ENCODE results near the gene SERPINA12. TPM values are rescaled to one million over a fixed set of nuclear protein-coding genes. Genes with fewer than 3 reads are reported as not detected.

Gene SERPINA12
- total RNA-seq, 1 experiment from 2014 or later, result not detected

DNA sequence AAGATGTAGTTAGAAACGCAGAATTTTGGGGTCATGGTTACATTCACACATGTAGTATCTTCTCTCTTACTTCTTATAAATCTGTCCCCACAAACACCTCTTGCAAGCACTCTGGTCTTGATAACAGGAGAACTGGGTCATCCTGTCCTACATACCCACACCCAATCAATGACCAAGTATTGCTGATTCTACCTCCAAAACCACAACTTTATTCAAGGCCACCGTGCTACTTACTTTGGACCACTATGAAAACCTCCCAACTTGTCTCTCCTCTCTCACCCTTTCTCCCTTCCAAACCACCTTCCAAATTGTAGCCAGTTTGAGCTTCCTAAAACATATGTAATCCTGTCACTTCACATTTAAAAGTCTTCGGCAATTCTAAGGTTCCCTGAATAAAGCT, 62.1 kb downstream of the SERPINA12 start (continued):
- TF ChIP-seq, protein P1, sequence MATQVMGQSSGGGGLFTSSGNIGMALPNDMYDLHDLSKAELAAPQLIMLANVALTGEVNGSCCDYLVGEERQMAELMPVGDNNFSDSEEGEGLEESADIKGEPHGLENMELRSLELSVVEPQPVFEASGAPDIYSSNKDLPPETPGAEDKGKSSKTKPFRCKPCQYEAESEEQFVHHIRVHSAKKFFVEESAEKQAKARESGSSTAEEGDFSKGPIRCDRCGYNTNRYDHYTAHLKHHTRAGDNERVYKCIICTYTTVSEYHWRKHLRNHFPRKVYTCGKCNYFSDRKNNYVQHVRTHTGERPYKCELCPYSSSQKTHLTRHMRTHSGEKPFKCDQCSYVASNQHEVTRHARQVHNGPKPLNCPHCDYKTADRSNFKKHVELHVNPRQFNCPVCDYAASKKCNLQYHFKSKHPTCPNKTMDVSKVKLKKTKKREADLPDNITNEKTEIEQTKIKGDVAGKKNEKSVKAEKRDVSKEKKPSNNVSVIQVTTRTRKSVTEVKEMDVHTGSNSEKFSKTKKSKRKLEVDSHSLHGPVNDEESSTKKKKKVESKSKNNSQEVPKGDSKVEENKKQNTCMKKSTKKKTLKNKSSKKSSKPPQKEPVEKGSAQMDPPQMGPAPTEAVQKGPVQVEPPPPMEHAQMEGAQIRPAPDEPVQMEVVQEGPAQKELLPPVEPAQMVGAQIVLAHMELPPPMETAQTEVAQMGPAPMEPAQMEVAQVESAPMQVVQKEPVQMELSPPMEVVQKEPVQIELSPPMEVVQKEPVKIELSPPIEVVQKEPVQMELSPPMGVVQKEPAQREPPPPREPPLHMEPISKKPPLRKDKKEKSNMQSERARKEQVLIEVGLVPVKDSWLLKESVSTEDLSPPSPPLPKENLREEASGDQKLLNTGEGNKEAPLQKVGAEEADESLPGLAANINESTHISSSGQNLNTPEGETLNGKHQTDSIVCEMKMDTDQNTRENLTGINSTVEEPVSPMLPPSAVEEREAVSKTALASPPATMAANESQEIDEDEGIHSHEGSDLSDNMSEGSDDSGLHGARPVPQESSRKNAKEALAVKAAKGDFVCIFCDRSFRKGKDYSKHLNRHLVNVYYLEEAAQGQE (IDR thresholded peaks at IDR 0.05; ENCODE audit: low read depth), result no peak
- TF ChIP-seq EZH2 (IDR thresholded peaks at IDR 0.05) (no peak), SP1 (IDR thresholded peaks at IDR 0.05; ENCODE audit: low read depth) (no peak), YY1 (IDR thresholded peaks at IDR 0.05; ENCODE audit: extremely low read depth, insufficient replicate concordance, low read depth, low read length) (no peak)

DNA sequence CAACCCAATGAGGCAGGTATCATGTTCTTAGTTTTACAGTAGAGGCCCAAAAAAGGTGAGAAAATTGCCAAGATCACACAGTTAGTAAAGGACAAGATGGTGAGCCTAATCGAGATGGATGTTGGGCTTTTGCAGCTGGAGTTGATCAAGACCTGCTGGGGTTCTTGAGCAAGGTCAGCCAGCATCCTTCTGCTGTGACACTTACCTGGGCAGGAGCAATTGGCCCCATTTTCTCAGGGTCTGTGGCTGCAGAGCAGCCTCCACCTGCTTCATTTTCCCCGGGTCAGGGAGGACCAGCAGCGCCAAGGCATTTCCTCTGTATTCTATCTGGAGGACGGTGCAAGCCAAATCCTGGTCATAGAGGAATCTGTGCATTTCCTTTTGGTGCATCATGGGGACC, 63.1 kb downstream of the SERPINA12 start:
- ChIA-PET POLR2A (no interaction called here), CTCF (no interaction called here), RAD21 (ENCODE audit: low non-redundant PET in 1 of 2, low total read pairs in 2 of 2, uncharacterized antibody in 2 of 2, unreplicated experiment in 2 of 2) (no interaction called here)
- no peaks in the 10 kb centered on the region for H4K20me1 ChIP-seq (ENCODE audit: insufficient read depth)
- intact Hi-C loops (cut with micrococcal nuclease), result no loop called here
- no peak overlapping the region for H3K9ac ChIP-seq (ENCODE audit: low read length)
- H3K4me1 ChIP-seq (ENCODE audit: control insufficient read depth in 1 of 2, insufficient read depth in 2 of 2, low read length in 2 of 2), result no peaks in the 10 kb centered on the region
- no peak for ATAC-seq
- no peak overlapping the region for H2AFZ ChIP-seq (ENCODE audit: low read depth, low read length, poor library complexity, severe bottlenecking)
- H3K27ac ChIP-seq (ENCODE audit: low read depth, low read length), result no peak overlapping the region
- no peaks in the 10 kb centered on the region for H3K9me2 ChIP-seq (ENCODE audit: insufficient read depth)
- no peak for DNase-seq (ENCODE audit: low read depth, low spot score)
- TF ChIP-seq ZNF274 (IDR thresholded peaks at IDR 0.05; ENCODE audit: low read depth, low read length), result no peak
- TF ChIP-seq JUND (IDR thresholded peaks at IDR 0.05), result no peak
- no peak for TF ChIP-seq TCF7L2 (IDR thresholded peaks at IDR 0.05; ENCODE audit: borderline replicate concordance, extremely low read depth, insufficient read depth, insufficient read length)
- TF ChIP-seq, protein P2, sequence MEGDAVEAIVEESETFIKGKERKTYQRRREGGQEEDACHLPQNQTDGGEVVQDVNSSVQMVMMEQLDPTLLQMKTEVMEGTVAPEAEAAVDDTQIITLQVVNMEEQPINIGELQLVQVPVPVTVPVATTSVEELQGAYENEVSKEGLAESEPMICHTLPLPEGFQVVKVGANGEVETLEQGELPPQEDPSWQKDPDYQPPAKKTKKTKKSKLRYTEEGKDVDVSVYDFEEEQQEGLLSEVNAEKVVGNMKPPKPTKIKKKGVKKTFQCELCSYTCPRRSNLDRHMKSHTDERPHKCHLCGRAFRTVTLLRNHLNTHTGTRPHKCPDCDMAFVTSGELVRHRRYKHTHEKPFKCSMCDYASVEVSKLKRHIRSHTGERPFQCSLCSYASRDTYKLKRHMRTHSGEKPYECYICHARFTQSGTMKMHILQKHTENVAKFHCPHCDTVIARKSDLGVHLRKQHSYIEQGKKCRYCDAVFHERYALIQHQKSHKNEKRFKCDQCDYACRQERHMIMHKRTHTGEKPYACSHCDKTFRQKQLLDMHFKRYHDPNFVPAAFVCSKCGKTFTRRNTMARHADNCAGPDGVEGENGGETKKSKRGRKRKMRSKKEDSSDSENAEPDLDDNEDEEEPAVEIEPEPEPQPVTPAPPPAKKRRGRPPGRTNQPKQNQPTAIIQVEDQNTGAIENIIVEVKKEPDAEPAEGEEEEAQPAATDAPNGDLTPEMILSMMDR (IDR thresholded peaks at IDR 0.05 in 2 of 3, conservative IDR thresholded peaks at IDR 0.05 in 1 of 3; ENCODE audit: borderline replicate concordance in 1 of 3, insufficient read depth in 1 of 3, low read depth in 2 of 3, low read length in 2 of 3), result no peak
- no peak for TF ChIP-seq ZFX (IDR thresholded peaks at IDR 0.05)
- no peak for TF ChIP-seq POLR2A (IDR thresholded peaks at IDR 0.05; ENCODE audit: borderline replicate concordance, extremely low read depth, insufficient read depth, insufficient read length)
- TF ChIP-seq SRF (IDR thresholded peaks at IDR 0.05; ENCODE audit: low read depth), result no peak
- no peak overlapping the region for H3K4me2 ChIP-seq (ENCODE audit: low read length)
- H3K36me3 ChIP-seq (ENCODE audit: control insufficient read depth in 1 of 2, insufficient read depth in 2 of 2, low read length in 2 of 2), result no peaks in the 10 kb centered on the region
- H3K79me2 ChIP-seq (ENCODE audit: insufficient read depth, low read length), result no peaks in the 10 kb centered on the region
- H3K27me3 ChIP-seq (ENCODE audit: insufficient read depth, low read length), result peaks cover 42% of the 10 kb centered on the region
- no peaks in the 10 kb centered on the region for H3K9me3 ChIP-seq (ENCODE audit: control insufficient read depth in 1 of 2, insufficient read depth in 1 of 2, low read depth in 1 of 2, low read length in 2 of 2)
- no TSS peak for BruUV-seq (replicated peaks)
- no peak overlapping the region for H3K4me3 ChIP-seq (replicated peaks in 1 of 2; ENCODE audit: low read depth in 1 of 2, low read length in 2 of 2)

All from HCT116 (cell line).